Effector memory CD8-positive, alpha-beta T cell (primary cell): Measurements from ENCODE around the gene SLCO2B1.

Source experiments
- ATAC-seq: fragments of 150-1000 bp; cut with Tn5 transposase; replicated peaks from 2 replicates; pipeline ENCODE4 v1.10.0; 2021; ENCODE audit warnings: mild to moderate bottlenecking, moderate library complexity
- DNase-seq, 3 experiments: peaks; one replicate each; pipeline ENCODE4 v3.0.0; 2021
- H3K27ac Mint-ChIP-seq, 2 donors: one replicate each; pipeline ENCODE4 v1.8.0; 2022; ENCODE audit warnings: mild to moderate bottlenecking in 2 of 2, mixed read lengths in 2 of 2, moderate library complexity in 2 of 2
- H3K27me3 Mint-ChIP-seq, 2 donors: one replicate each; pipeline ENCODE4 v1.8.0; 2022; ENCODE audit warnings: mixed read lengths in 2 of 2
- H3K36me3 Mint-ChIP-seq: one replicate; pipeline ENCODE4 v1.8.0; 2022; ENCODE audit warnings: mild to moderate bottlenecking, moderate library complexity, mixed read lengths; ENCODE audit not compliant: insufficient read depth
- H3K4me1 Mint-ChIP-seq, 2 donors: one replicate each; pipeline ENCODE4 v1.8.0; 2022; ENCODE audit warnings: low read depth in 2 of 2, mixed read lengths in 2 of 2
- H3K4me3 Mint-ChIP-seq, 2 donors: one replicate each; pipeline ENCODE4 v1.8.0; 2022; ENCODE audit warnings: mild to moderate bottlenecking in 2 of 2, mixed read lengths in 2 of 2, moderate library complexity in 2 of 2
- H3K9me3 Mint-ChIP-seq, 2 donors: one replicate each; pipeline ENCODE4 v1.8.0; 2022; ENCODE audit warnings: mixed read lengths in 2 of 2

SLCO2B1 gene

DNA sequence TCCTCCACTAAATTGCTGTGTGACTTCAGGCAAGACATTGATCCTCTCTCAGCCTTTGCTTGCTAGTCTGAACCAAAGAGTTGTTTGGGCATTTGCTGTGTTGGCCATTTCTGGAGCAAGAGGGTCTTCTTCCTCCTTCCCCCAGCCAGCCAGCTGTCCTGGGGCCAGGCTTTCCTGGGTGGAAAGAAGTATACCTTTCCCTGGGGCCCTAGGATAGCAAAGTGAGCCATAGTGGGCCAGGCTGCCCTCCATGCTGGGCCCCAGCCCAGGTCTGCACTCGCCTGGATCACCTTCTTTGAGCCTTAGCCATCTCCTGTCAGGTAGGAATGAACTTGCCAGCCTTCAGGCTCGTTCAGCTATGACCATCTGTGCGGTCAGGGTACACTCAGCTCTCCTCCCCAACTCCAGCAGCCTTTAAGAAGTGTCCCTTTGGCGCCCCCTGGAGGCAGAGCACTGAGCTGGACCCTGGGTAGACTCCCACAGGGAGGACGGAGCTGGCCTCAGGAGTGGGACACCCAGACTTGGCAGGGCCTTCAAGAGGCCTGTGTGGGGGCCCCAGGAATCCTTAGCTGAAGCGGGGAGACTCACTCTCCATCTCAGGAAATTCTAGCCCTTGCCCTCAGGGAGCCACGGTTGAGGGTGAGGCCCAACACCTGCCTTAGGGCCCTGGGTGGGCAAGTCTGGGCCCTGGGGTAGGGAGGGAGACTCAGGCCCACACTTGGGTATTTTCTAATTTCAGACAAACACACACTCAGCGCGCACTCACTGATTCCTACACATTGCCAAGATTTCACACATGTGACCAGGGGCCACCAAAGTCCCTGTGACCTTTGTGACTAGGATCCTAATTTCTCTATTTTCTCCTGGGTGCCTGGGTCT is 54.0 kb downstream of the SLCO2B1 start:
- H3K4me3 Mint-ChIP-seq: no peak overlapping the region
- H3K27me3 Mint-ChIP-seq: peaks cover 0 to 14% of the 10 kb centered on the region in 2 donors
- no peaks in the 10 kb centered on the region for H3K4me1 Mint-ChIP-seq
- peak; percentile 95 for ATAC-seq
- no peak overlapping the region for H3K27ac Mint-ChIP-seq
- DNase-seq: peak; percentile 77 to 81 (median 80)
- no peaks in the 10 kb centered on the region for H3K9me3 Mint-ChIP-seq
- no peaks in the 10 kb centered on the region for H3K36me3 Mint-ChIP-seq

DNA sequence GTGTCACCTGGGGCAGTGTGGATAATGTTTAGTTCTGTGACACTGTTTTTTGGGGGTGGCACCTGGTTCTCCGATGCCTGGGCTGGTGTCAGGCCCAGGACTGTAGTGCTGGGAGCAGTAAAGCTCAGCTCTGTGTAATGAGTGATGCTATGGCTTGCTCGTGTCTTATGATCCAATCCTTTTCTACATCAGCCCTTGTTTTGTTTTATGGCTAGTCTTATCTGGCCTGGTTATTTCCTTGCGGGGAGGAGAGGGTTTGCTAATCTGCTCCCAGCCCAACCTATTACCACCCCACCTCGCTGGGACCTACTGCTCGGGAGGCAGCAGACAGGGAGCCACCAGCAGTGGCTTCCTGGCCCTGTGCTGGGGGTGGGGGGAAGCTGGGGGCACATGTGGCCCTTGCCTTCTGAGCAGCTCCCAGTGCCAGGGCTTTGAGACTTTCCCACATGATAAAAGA is 54.7 kb downstream of the SLCO2B1 start:
- no peak overlapping the region for H3K27ac Mint-ChIP-seq
- H3K9me3 Mint-ChIP-seq: no peaks in the 10 kb centered on the region
- DNase-seq: no peak
- H3K4me1 Mint-ChIP-seq: no peaks in the 10 kb centered on the region
- H3K27me3 Mint-ChIP-seq: peaks cover 0 to 14% of the 10 kb centered on the region in 2 donors
- H3K36me3 Mint-ChIP-seq: no peaks in the 10 kb centered on the region
- ATAC-seq: no peak
- no peak overlapping the region for H3K4me3 Mint-ChIP-seq

DNA sequence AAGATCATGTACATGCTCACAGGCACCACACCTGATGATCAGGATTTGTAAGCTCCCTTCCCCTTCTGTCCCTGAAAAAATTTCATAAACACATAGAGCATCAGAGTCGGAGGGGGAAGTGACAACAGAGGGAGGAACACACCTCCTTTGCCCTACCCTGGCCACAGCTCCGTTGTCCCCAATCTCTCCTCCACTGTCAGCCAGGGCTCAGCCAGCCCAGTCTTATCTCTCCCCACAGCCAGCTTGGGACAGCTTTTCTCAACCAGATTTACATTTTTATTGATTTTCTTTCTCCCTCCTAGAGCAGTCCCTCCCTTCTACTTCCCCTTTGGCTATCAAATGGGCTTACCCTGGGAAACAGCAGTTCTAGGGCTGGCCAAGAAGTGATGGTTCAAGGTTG is 57.5 kb downstream of the SLCO2B1 start:
- Mint-ChIP-seq H3K4me1 (no peaks in the 10 kb centered on the region), H3K9me3 (peaks cover 0 to 1% of the 10 kb centered on the region in 2 donors), H3K36me3 (no peaks in the 10 kb centered on the region), H3K4me3 (no peak overlapping the region), H3K27me3 (peaks cover 13 to 19% of the 10 kb centered on the region in 2 donors), H3K27ac (no peak overlapping the region)
- ATAC-seq (no peak), DNase-seq (no peak)

DNA sequence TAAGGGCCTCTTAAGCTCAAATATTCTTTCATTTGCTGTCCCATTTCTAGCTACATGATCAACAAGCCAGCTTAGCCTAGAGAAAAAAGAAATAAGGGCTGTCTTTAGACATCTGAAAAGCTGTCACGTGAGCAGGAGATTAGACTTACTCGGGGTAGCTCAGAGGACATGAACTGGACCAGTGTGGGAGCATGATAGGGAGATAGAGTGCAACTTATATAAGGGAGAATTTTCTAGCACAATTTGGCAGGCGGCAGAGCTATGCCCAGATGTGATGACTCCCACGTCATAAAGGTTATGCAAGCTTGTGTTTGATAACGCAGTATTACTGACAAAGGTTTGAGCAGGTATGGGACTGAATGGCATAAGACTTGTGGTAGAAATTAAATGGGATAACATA is 61.5 kb downstream of the SLCO2B1 start:
- ATAC-seq (no peak), DNase-seq (no peak)
- Mint-ChIP-seq H3K27ac (no peak overlapping the region), H3K9me3 (peaks cover 0 to 5% of the 10 kb centered on the region in 2 donors), H3K4me3 (no peak overlapping the region), H3K4me1 (no peaks in the 10 kb centered on the region), H3K27me3 (peaks cover 28 to 30% of the 10 kb centered on the region in 2 donors), H3K36me3 (no peaks in the 10 kb centered on the region)

DNA sequence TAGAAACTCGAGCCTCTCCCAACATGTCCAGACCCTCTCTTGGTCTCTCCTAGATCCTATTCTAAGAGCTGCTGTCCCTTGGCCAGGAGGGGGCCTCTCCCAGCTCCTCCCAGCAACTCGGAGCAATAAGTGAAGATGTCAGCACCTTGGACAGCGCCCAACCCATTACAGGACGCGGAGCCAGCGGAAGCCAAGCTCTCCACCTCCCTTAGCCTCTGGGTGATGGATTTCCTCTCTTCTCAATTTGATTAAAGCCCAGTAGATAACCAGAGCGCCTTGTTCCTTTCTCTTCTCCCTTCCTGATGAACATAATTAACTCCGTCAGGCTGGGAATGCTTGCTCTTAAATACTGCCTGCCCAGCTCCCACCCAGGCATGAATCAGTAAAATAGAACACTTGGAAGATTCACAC is 63.5 kb downstream of the SLCO2B1 start:
- Mint-ChIP-seq H3K27me3 (peaks cover 46 to 48% of the 10 kb centered on the region in 2 donors), H3K27ac (no peak overlapping the region)

DNA sequence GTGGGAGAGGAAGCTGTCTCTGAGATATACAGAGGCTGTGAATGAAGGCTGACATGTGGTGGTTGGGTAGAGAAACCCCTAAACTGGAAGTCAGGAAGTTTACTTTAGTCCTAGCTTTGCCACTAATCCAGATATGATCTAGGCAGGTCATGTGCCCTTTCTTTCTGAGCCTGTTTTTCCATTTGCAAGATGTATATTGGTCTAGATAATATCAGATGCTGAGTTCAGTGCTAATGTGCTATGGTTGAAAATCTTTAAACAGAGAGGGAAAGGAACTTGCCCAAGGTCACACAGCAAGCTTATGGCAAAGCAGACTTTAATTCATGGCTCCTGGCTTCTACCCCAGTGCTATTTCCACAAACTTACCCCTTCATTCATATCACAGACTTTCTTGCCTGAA is 63.9 kb downstream of the SLCO2B1 start:
- H3K27ac Mint-ChIP-seq: no peak overlapping the region
- peaks cover 0 to 5% of the 10 kb centered on the region in 2 donors for H3K9me3 Mint-ChIP-seq
- no peaks in the 10 kb centered on the region for H3K4me1 Mint-ChIP-seq
- no peak overlapping the region for H3K4me3 Mint-ChIP-seq
- DNase-seq (no peak), ATAC-seq (no peak)
- peaks cover 49 to 50% of the 10 kb centered on the region in 2 donors for H3K27me3 Mint-ChIP-seq
- no peaks in the 10 kb centered on the region for H3K36me3 Mint-ChIP-seq

More for the DNA sequence above, 63.5 kb downstream of the SLCO2B1 start:
- no peak overlapping the region for H3K4me3 Mint-ChIP-seq
- no peaks in the 10 kb centered on the region for H3K4me1 Mint-ChIP-seq
- no peaks in the 10 kb centered on the region for H3K36me3 Mint-ChIP-seq
- H3K9me3 Mint-ChIP-seq: peaks cover 0 to 5% of the 10 kb centered on the region in 2 donors
- DNase-seq (peak; percentile 65 to 74 (median 68)), ATAC-seq (peak; percentile 62)

GRCh38 chr11:75219869-75220268 is 69.0 kb downstream of the SLCO2B1 start:
- Mint-ChIP-seq H3K4me3 (no peak overlapping the region), H3K36me3 (no peaks in the 10 kb centered on the region), H3K27ac (no peak overlapping the region), H3K27me3 (peaks cover 32% of the 10 kb centered on the region in 2 donors), H3K9me3 (peaks cover 0 to 2% of the 10 kb centered on the region in 2 donors), H3K4me1 (no peaks in the 10 kb centered on the region)
- no peak for DNase-seq
- no peak for ATAC-seq

DNA sequence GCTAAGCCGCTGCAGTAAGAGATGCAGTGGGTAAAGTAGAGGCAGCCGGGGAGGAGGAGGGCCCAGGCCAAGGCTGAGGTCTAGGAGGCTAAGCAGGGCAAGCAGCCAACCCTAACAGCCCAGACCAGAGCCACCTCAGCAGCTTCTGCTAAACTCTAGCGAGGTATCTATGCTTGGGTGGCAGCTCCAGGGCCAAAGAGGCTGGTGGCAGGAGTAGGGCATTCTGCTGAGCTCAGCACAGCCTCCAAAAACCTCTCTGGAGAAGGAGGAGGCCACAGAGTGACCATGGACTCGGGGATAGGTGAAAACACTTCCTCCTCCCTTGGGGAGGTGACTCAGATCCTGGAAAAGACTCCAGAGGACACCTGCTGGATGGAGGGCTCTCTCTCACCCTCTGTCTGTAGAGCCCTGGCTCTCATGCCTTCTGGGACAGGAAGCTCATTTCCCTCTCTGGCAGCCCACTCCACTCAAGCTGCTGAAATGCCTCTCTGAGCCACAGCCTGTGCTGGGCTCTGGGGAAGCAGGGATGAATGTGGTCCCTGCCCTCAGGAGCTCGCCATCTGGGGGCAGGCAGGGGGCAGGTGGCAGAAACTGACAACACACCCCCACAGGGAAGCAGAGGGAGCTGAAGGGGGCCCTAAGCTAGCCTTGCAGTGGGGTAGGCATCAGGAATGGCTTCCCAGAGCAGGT is 73.2 kb downstream of the SLCO2B1 start:
- DNase-seq: no peak
- Mint-ChIP-seq H3K36me3 (no peaks in the 10 kb centered on the region), H3K27ac (no peak overlapping the region), H3K27me3 (peaks cover 8 to 24% of the 10 kb centered on the region in 2 donors), H3K9me3 (no peaks in the 10 kb centered on the region), H3K4me3 (no peak overlapping the region), H3K4me1 (no peaks in the 10 kb centered on the region)
- ATAC-seq: no peak

DNA sequence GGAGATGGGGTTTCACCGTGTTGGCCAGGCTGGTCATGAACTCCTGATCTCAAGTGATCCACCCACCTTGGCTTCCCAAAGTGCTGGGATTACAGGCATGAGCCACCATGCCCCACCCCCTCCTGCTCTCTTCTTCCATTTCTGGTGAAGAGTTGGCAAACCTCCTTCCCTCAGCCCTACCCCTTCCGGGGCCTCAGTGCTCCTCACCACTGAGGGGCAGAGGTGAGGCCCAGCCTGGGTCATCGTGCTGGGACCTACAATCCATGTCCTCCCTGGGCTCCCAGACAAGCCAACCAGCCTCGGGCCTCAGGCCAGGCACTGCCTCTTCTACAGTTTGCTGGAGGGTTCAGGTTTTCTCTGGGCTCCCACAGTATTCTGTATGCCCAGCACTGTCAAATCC is 74.9 kb downstream of the SLCO2B1 start:
- H3K4me1 Mint-ChIP-seq: no peaks in the 10 kb centered on the region

DNA sequence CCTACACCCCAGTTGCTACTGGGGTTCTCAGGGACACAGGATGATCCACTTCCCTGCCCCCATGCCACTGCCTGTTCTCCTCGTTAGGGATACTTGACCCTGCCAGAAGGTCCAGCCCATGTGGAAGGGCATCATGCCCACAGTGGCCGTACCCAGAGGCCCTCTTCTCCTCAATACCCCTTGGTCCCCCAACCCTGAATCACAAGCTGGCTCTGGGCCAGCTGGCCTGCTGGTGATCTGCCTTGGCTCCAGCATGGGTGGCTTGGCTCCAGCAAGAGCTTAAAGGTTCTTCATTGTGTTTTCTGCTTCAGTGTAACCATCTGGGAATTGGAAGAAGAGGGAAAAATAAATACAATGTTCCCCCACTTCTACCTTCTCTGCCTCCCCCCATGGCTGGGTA is 78.6 kb downstream of the SLCO2B1 start:
- H3K4me1 Mint-ChIP-seq: peaks cover 0 to 3% of the 10 kb centered on the region in 2 donors
- DNase-seq (no peak), ATAC-seq (no peak)
- H3K9me3 Mint-ChIP-seq: peaks cover 0 to 9% of the 10 kb centered on the region in 2 donors
- peaks cover 40 to 56% of the 10 kb centered on the region in 2 donors for H3K27me3 Mint-ChIP-seq
- H3K36me3 Mint-ChIP-seq: peaks cover 3% of the 10 kb centered on the region
- H3K27ac Mint-ChIP-seq: no peak overlapping the region
- no peak overlapping the region for H3K4me3 Mint-ChIP-seq

More for the DNA sequence above, 74.9 kb downstream of the SLCO2B1 start:
- H3K9me3 Mint-ChIP-seq: no peaks in the 10 kb centered on the region
- ATAC-seq: no peak
- H3K36me3 Mint-ChIP-seq: peaks cover 3% of the 10 kb centered on the region
- H3K27ac Mint-ChIP-seq: no peak overlapping the region
- H3K27me3 Mint-ChIP-seq: peaks cover 9 to 36% of the 10 kb centered on the region in 2 donors
- no peak for DNase-seq
- H3K4me3 Mint-ChIP-seq: no peak overlapping the region

GRCh38 chr11:75230621-75231020 is 79.7 kb downstream of the SLCO2B1 start:
- Mint-ChIP-seq H3K4me1 (peaks cover 0 to 3% of the 10 kb centered on the region in 2 donors), H3K4me3 (no peak overlapping the region), H3K36me3 (peaks cover 3% of the 10 kb centered on the region), H3K27ac (no peak overlapping the region), H3K27me3 (peaks cover 42 to 51% of the 10 kb centered on the region in 2 donors), H3K9me3 (peaks cover 0 to 9% of the 10 kb centered on the region in 2 donors)
- DNase-seq (no peak), ATAC-seq (no peak)

DNA sequence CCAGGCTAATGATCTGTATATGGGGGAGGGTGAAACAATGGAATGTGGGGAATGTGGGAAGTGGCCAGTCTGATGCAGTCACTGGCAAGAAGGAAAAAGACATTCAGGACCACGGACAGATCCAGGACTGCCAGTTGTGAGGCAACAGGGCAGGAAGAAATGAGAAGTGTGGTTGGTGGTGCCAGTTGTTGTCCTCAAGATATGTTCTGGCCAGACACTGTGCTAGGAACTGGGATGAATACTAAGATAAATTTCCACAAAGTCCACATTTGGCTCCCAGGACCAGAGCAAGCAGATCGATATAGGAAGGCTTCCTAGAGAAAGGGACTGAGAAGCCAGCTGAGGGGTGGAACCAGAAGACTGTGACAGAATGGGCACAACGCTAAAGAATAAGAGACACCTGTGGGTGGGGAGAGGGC is 82.9 kb downstream of the SLCO2B1 start:
- Mint-ChIP-seq H3K27me3 (peaks cover 63 to 73% of the 10 kb centered on the region in 2 donors), H3K4me3 (no peak overlapping the region)
- no peak for ATAC-seq

DNA sequence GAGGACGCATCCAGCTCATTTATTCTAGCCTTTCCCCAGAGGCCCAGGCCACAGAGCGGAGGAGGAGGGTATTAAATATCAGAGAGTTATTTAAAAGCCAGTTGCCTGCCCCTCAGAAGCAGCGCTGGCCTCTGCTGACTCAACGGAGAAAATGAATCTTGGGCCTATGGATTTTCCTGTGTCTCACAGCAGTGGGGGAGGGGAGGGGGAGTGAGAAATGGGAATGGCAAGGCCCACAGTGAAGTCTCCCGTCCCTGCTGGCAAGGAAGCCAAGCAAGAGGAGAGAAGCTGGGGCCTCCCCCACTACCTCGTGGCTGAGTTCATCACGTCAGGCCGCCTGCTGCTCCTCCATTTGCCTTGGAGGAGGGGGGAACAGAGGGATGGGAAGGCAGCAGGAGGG is 85.2 kb downstream of the SLCO2B1 start:
- no peak for DNase-seq
- H3K36me3 Mint-ChIP-seq: peaks cover 6% of the 10 kb centered on the region
- H3K27me3 Mint-ChIP-seq: peaks cover 56 to 72% of the 10 kb centered on the region in 2 donors

More for the DNA sequence above, 82.9 kb downstream of the SLCO2B1 start:
- no peak overlapping the region for H3K27ac Mint-ChIP-seq
- peaks cover 0 to 3% of the 10 kb centered on the region in 2 donors for H3K4me1 Mint-ChIP-seq
- no peak for DNase-seq
- peaks cover 9% of the 10 kb centered on the region for H3K36me3 Mint-ChIP-seq
- peaks cover 0 to 9% of the 10 kb centered on the region in 2 donors for H3K9me3 Mint-ChIP-seq

More for the DNA sequence above, 85.2 kb downstream of the SLCO2B1 start:
- no peak for ATAC-seq
- Mint-ChIP-seq H3K4me1 (peaks cover 0 to 3% of the 10 kb centered on the region in 2 donors), H3K4me3 (no peak overlapping the region), H3K27ac (no peak overlapping the region), H3K9me3 (peaks cover 0 to 9% of the 10 kb centered on the region in 2 donors)
